Suppressor macrophage treated with lipopolysaccharide for 4 hours (primary cell): ENCODE data around the gene RNF34.

ENCODE experiments used
- DNase-seq: peaks from one replicate; pipeline ENCODE4 v3.0.0-alpha.2; 2020

RNF34 gene

DNA sequence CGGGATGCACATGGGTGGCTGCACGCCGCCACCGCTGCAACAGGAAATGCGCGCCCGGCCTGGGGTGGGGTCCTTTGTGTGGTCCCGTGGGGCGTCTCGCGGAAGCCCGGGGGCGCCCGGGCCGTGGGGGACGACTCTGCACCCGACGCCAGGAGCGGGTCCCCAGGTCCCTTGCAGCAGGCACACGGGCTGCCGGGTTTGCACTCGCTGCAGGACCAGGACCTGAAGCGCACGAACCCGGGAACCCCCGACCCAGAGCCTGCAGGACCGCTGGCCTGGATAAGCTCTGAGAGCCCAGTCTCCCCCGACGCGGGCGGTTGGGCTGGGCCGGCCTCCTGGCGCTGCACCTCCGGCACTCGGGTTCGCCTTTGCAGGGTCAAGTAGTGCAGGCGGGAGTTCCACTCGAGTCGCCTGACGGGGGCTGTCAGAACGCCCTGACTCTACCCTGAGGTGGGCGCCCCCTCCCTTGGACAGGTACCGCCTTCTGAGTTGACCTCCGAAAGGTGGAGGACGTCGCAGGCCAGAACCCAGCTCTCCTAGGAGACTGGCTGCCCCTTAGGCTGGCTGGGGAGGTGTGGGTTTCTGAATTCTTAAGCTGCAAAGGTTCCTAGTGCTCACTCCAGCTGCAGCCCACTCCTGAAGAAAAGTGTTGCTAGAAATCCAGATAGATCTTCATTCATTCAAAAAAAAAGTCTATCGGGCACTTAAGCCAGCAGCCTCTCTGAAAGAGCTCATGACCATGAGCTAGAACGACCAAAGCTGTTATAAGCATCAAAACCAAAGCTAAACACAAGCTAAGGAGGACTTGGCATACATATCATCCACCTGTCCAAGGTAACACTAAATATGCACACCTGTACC is 68.0 kb downstream of the RNF34 start:
- no peak for DNase-seq

DNA sequence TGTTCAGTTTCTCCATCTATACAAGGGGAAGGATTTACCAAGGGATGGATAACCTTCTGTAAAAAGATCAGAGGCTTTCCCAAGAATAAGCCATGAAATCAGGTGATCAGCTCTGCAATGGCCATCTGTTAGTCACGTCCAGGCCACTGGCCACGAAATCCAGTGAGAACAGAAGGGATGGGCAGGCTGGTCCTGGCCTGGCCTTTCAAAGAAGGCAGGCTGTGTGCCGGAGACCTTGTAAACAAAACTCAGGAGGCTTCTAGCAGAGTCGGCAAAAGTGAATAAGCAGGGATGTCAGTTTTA is 68.5 kb downstream of the RNF34 start:
- DNase-seq: no peak

DNA sequence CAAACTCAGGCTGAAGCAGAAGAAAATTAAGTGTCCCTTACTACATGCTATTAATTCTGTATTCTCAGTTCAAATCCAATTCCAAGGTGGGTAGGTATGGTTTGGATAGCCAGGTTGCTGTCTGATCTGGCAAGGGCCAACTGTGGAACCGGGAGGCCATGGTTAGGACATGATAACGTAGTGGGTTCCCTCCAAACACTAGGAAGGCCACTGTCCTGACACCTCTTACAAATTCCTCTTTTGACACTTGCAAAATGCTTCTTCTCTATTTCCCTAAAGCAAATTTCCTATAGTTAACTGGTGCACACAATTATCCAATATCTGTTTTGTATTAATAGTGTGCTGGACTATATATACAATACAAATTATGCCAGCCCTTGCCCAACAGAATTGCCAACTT is 70.8 kb downstream of the RNF34 start:
- DNase-seq: no peak

DNA sequence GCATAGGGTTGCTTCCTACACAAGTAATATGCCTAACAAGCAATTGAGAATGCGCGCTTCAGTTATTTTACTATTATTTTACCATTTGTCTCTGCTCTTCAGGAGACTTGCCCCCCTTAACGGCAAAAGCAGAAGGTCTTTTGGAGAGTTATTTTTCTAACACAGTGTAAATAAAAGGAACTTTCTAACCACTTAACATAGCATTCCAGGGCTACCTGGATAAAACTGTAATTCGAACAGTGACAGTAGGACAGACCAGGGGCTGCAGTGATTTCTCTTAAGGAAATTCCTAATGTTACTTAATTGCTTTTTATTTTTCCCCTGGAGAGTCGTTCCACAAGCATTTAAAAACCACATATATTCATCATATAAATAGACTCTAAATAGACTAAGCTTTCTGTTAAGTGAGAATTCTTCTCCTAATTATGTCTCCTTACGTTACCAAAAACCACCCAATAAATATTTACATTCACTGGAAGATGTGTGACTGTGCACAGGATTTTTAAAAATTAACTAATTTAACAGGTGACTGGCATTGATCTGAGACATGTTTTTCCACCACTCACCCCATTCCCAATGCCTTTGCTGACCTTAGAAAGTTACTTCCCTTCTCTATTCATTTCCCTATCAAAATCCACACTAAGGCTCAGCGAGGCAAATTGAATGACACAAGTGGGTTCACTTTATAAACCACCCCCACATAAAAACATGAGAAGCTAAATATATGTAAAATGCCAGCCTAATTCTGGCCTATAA is 72.4 kb downstream of the RNF34 start:
- DNase-seq: no peak
